Dendritic cell treated with granulocyte-macrophage colony-stimulating factor and Interleukin-4, amounts not matched to agents 40 ng/mL and 50 ng/mL, for 4 days (primary cell): ENCODE results near the gene CYP26B1.

Source experiments
- H3K27ac Mint-ChIP-seq: one replicate; pipeline ENCODE4 v1.8.0; 2022; ENCODE audit warnings: mild to moderate bottlenecking, mixed read lengths
- H3K27me3 Mint-ChIP-seq: one replicate; pipeline ENCODE4 v1.8.0; 2022; ENCODE audit warnings: mild to moderate bottlenecking, mixed read lengths
- H3K36me3 Mint-ChIP-seq: one replicate; pipeline ENCODE4 v1.8.0; 2022; ENCODE audit warnings: low read depth, mixed read lengths
- H3K4me1 Mint-ChIP-seq: one replicate; pipeline ENCODE4 v1.8.0; 2022; ENCODE audit warnings: low read depth, mixed read lengths
- H3K4me3 Mint-ChIP-seq: one replicate; pipeline ENCODE4 v1.8.0; 2022; ENCODE audit warnings: mild to moderate bottlenecking, moderate library complexity, mixed read lengths
- H3K9me3 Mint-ChIP-seq: one replicate; pipeline ENCODE4 v1.8.0; 2022; ENCODE audit warnings: mixed read lengths
- intact Hi-C: fragments of 100-400 bp; cut with micrococcal nuclease; formaldehyde crosslinking; loops from one replicate; pipeline ENCODE4 v1.15.0; 2022

The CYP26B1 gene

GRCh38 chr2:72141032-72141645 lies 6.5 kb downstream of the CYP26B1 start:
- H3K9me3 Mint-ChIP-seq: no peaks in the 10 kb centered on the region
- H3K27ac Mint-ChIP-seq: no peak overlapping the region
- H3K4me3 Mint-ChIP-seq: no peak overlapping the region
- H3K27me3 Mint-ChIP-seq: peaks cover 52% of the 10 kb centered on the region
- no peaks in the 10 kb centered on the region for H3K36me3 Mint-ChIP-seq
- intact Hi-C loops: no loop called here
- H3K4me1 Mint-ChIP-seq: peaks cover 22% of the 10 kb centered on the region

- intact Hi-C loops: no loop called here
- Mint-ChIP-seq H3K4me1 (peaks cover 17% of the 10 kb centered on the region), H3K27me3 (peaks cover 47% of the 10 kb centered on the region), H3K9me3 (no peaks in the 10 kb centered on the region), H3K4me3 (no peak overlapping the region), H3K27ac (no peak overlapping the region), H3K36me3 (no peaks in the 10 kb centered on the region)
These were observed 7.1 kb downstream of the CYP26B1 start for GRCh38 chr2:72140621-72140960.

GRCh38 chr2:72139874-72140620 lies 7.6 kb downstream of the CYP26B1 start:
- H3K4me1 Mint-ChIP-seq: peaks cover 12% of the 10 kb centered on the region
- intact Hi-C loops: loop anchor here (10.0 kb wide), 1 partner anchor 605 kb away; no protein-coding TSS in a partner anchor
- H3K27me3 Mint-ChIP-seq: peaks cover 43% of the 10 kb centered on the region
- H3K9me3 Mint-ChIP-seq: no peaks in the 10 kb centered on the region
- no peaks in the 10 kb centered on the region for H3K36me3 Mint-ChIP-seq
- H3K27ac Mint-ChIP-seq: no peak overlapping the region
- no peak overlapping the region for H3K4me3 Mint-ChIP-seq

- intact Hi-C loops: loop anchor here (10.0 kb wide), 1 partner anchor 605 kb away; no protein-coding TSS in a partner anchor
- H3K4me3 Mint-ChIP-seq: no peak overlapping the region
- no peak overlapping the region for H3K27ac Mint-ChIP-seq
- peaks cover 37% of the 10 kb centered on the region for H3K27me3 Mint-ChIP-seq
- no peaks in the 10 kb centered on the region for H3K9me3 Mint-ChIP-seq
- no peaks in the 10 kb centered on the region for H3K36me3 Mint-ChIP-seq
- peaks cover 9% of the 10 kb centered on the region for H3K4me1 Mint-ChIP-seq
These were observed 8.2 kb downstream of the CYP26B1 start for GRCh38 chr2:72139471-72139873.

- Mint-ChIP-seq H3K27ac (no peak overlapping the region), H3K27me3 (peaks cover 32% of the 10 kb centered on the region), H3K4me3 (no peak overlapping the region), H3K4me1 (peaks cover 7% of the 10 kb centered on the region), H3K9me3 (no peaks in the 10 kb centered on the region), H3K36me3 (no peaks in the 10 kb centered on the region)
- intact Hi-C loops: loop anchor here (10.0 kb wide), 1 partner anchor 606 kb away; no protein-coding TSS in a partner anchor
These were observed 8.7 kb downstream of the CYP26B1 start for GRCh38 chr2:72138921-72139381.

GRCh38 chr2:72138011-72138881 lies 9.4 kb downstream of the CYP26B1 start:
- intact Hi-C loops: loop anchor here (10.0 kb wide), 1 partner anchor 607 kb away; no protein-coding TSS in a partner anchor
- Mint-ChIP-seq H3K27ac (no peak overlapping the region), H3K27me3 (peaks cover 25% of the 10 kb centered on the region), H3K4me3 (no peak overlapping the region), H3K4me1 (no peaks in the 10 kb centered on the region), H3K36me3 (no peaks in the 10 kb centered on the region), H3K9me3 (no peaks in the 10 kb centered on the region)

- Mint-ChIP-seq H3K27ac (no peak overlapping the region), H3K27me3 (peaks cover 18% of the 10 kb centered on the region)
These were observed 10.1 kb downstream of the CYP26B1 start for GRCh38 chr2:72137498-72138010.

GRCh38 chr2:72136933-72137497 lies 10.6 kb downstream of the CYP26B1 start:
- Mint-ChIP-seq H3K4me3 (no peak overlapping the region), H3K9me3 (no peaks in the 10 kb centered on the region), H3K36me3 (no peaks in the 10 kb centered on the region), H3K27ac (no peak overlapping the region), H3K27me3 (peaks cover 13% of the 10 kb centered on the region), H3K4me1 (no peaks in the 10 kb centered on the region)
- intact Hi-C loops: loop anchor here (10.0 kb wide), 1 partner anchor 608 kb away; no protein-coding TSS in a partner anchor

More at GRCh38 chr2:72137498-72138010, 10.1 kb downstream of the CYP26B1 start:
- no peaks in the 10 kb centered on the region for H3K9me3 Mint-ChIP-seq
- H3K4me1 Mint-ChIP-seq: no peaks in the 10 kb centered on the region
- no peak overlapping the region for H3K4me3 Mint-ChIP-seq
- intact Hi-C loops: loop anchor here (10.0 kb wide), 1 partner anchor 607 kb away; no protein-coding TSS in a partner anchor
- no peaks in the 10 kb centered on the region for H3K36me3 Mint-ChIP-seq

GRCh38 chr2:72136331-72136730 lies 11.3 kb downstream of the CYP26B1 start:
- Mint-ChIP-seq H3K4me3 (no peak overlapping the region), H3K36me3 (no peaks in the 10 kb centered on the region), H3K27me3 (peaks cover 6% of the 10 kb centered on the region), H3K27ac (no peak overlapping the region), H3K9me3 (no peaks in the 10 kb centered on the region), H3K4me1 (no peaks in the 10 kb centered on the region)
- intact Hi-C loops: loop anchor here (10.0 kb wide), 1 partner anchor 608 kb away; no protein-coding TSS in a partner anchor

- H3K4me1 Mint-ChIP-seq: no peaks in the 10 kb centered on the region
- no peaks in the 10 kb centered on the region for H3K9me3 Mint-ChIP-seq
- no peak overlapping the region for H3K27ac Mint-ChIP-seq
- no peak overlapping the region for H3K4me3 Mint-ChIP-seq
- peaks cover 3% of the 10 kb centered on the region for H3K27me3 Mint-ChIP-seq
- H3K36me3 Mint-ChIP-seq: no peaks in the 10 kb centered on the region
- intact Hi-C loops: loop anchor here (10.0 kb wide), 1 partner anchor 609 kb away; no protein-coding TSS in a partner anchor
These were observed 11.7 kb downstream of the CYP26B1 start for GRCh38 chr2:72135921-72136320.

- Mint-ChIP-seq H3K4me1 (no peaks in the 10 kb centered on the region), H3K9me3 (no peaks in the 10 kb centered on the region), H3K36me3 (no peaks in the 10 kb centered on the region), H3K4me3 (no peak overlapping the region), H3K27ac (no peak overlapping the region), H3K27me3 (peaks cover 9% of the 10 kb centered on the region)
- intact Hi-C loops: loop anchor here (10.0 kb wide), 1 partner anchor 610 kb away; no protein-coding TSS in a partner anchor
These were observed 12.5 kb downstream of the CYP26B1 start for GRCh38 chr2:72134997-72135800.

GRCh38 chr2:72134408-72134996 lies 13.2 kb downstream of the CYP26B1 start:
- H3K27me3 Mint-ChIP-seq: peaks cover 12% of the 10 kb centered on the region
- no peaks in the 10 kb centered on the region for H3K9me3 Mint-ChIP-seq
- no peaks in the 10 kb centered on the region for H3K36me3 Mint-ChIP-seq
- H3K4me1 Mint-ChIP-seq: no peaks in the 10 kb centered on the region
- intact Hi-C loops: loop anchor here (10.0 kb wide), 1 partner anchor 610 kb away; no protein-coding TSS in a partner anchor
- no peak overlapping the region for H3K4me3 Mint-ChIP-seq
- H3K27ac Mint-ChIP-seq: no peak overlapping the region
